ENCODE results near the gene TMCC1. TPM values are rescaled to one million over a fixed set of nuclear protein-coding genes. Genes with fewer than 3 reads are reported as not detected.

TMCC1 gene
- polyA plus RNA-seq, 1 of the 3 experiments (the other 2 are of a cell fraction): 7.2 TPM

GRCh38 chr3:129940086-129940485, 46.6 kb upstream of the TMCC1 start (continued):
- no peak for TF ChIP-seq ZBTB33 (IDR thresholded peaks at IDR 0.05; ENCODE audit: borderline replicate concordance, low read depth)

- H3F3A ChIP-seq (replicated peaks; ENCODE audit: insufficient read depth): no peaks in the 10 kb centered on the region
- ChIA-PET CTCF (interaction anchor here (0.8 to 11.8 kb wide), 4 partner anchors 10 to 448 kb away, joined by 3 to 146 read pairs (median 4); no protein-coding TSS in a partner anchor), POLR2A (no interaction called here)
- H4K20me1 ChIP-seq (ENCODE audit: insufficient read depth): no peaks in the 10 kb centered on the region
- H2AFZ ChIP-seq (ENCODE audit: low read depth): no peak overlapping the region
- H3K4me1 ChIP-seq (ENCODE audit: control insufficient read depth in 1 of 2, insufficient read depth in 2 of 2, low read depth in 1 of 2, low read length in 1 of 2): no peaks in the 10 kb centered on the region; a peak in 1 of 4 replicates
- H3K36me3 ChIP-seq (replicated peaks in 1 of 2; ENCODE audit: control insufficient read depth in 1 of 2, insufficient read depth in 2 of 2, low read length in 1 of 2): no peaks in the 10 kb centered on the region
- no peak overlapping the region for H3K4me3 ChIP-seq (ENCODE audit: low read depth in 2 of 2, low read length in 1 of 2)
- H3K9me2 ChIP-seq: no peaks in the 10 kb centered on the region
- WGBS (ENCODE audit: low lambda C conversion rate): 78% methylated on average over 7 of the region's 8 CpGs
- no peak for TF ChIP-seq CTCF (IDR thresholded peaks at IDR 0.05)
- TF ChIP-seq CHD2 (IDR thresholded peaks at IDR 0.05; ENCODE audit: low read length, partially characterized antibody): no peak
- TF ChIP-seq MAX (IDR thresholded peaks at IDR 0.05; ENCODE audit: low read depth): no peak
- TF ChIP-seq TEAD4 (IDR thresholded peaks at IDR 0.05; ENCODE audit: borderline replicate concordance, insufficient read depth): no peak
- TF ChIP-seq MEF2A (IDR thresholded peaks at IDR 0.05; ENCODE audit: borderline replicate concordance, low read depth): no peak
- TF ChIP-seq RAD21 (IDR thresholded peaks at IDR 0.05; ENCODE audit: low read length): no peak
- TF ChIP-seq SIN3A (IDR thresholded peaks at IDR 0.05; ENCODE audit: borderline replicate concordance, low read depth, low read length): no peak
- TF ChIP-seq RFX5 (IDR thresholded peaks at IDR 0.05; ENCODE audit: low read length): no peak
- no peak for TF ChIP-seq NRF1 (IDR thresholded peaks at IDR 0.05; ENCODE audit: low read depth, low read length)
- no peak for TF ChIP-seq POLR2AphosphoS5 (IDR thresholded peaks at IDR 0.05; ENCODE audit: low read depth, low read length)
- DNase-seq: no peak
- no peaks in the 10 kb centered on the region for H3K79me2 ChIP-seq (ENCODE audit: insufficient read depth)
- no peaks in the 10 kb centered on the region for H3K9me3 ChIP-seq
- H3K27me3 ChIP-seq (ENCODE audit: insufficient read depth): no peaks in the 10 kb centered on the region
- H3K9ac ChIP-seq: no peak overlapping the region
- no peak overlapping the region for H3K4me2 ChIP-seq
- no peak overlapping the region for H3K27ac ChIP-seq (ENCODE audit: low read depth in 2 of 2, low read length in 1 of 2)
Measured at GRCh38 chr3:129938140-129938930, 44.8 kb upstream of the TMCC1 start.
